Nephron (organoid): ENCODE data around the gene SIPA1L3.

Source experiments
- H3K27ac Mint-ChIP-seq, 3 experiments: 2 replicates each; pipeline ENCODE4 v1.8.0; 2020; ENCODE audit warnings: mixed read lengths in 3 of 3, mild to moderate bottlenecking in 2 of 3, moderate library complexity in 1 of 3
- H3K27me3 Mint-ChIP-seq: 2 replicates; pipeline ENCODE4 v1.8.0; 2021; ENCODE audit warnings: low read depth, mild to moderate bottlenecking, moderate library complexity, mixed read lengths
- H3K36me3 Mint-ChIP-seq: 2 replicates; pipeline ENCODE4 v1.8.0; 2020; ENCODE audit warnings: low read depth, mixed read lengths
- H3K4me1 Mint-ChIP-seq: 2 replicates; pipeline ENCODE4 v1.8.0; 2020; ENCODE audit warnings: mixed read lengths
- H3K4me3 Mint-ChIP-seq, 3 experiments: 2 replicates each; pipeline ENCODE4 v1.8.0; 2020; ENCODE audit warnings: mild to moderate bottlenecking in 3 of 3, mixed read lengths in 3 of 3, moderate library complexity in 2 of 3
- H3K9me3 Mint-ChIP-seq: 2 replicates; pipeline ENCODE4 v1.8.0; 2020; ENCODE audit warnings: mixed read lengths
- TF ChIP-seq, protein P1 (sequence below), 3 experiments: fragments of 200-600 bp; sonication (generic); IDR thresholded peaks; one replicate each; pipeline ENCODE4 v1.5.0; 2021; ENCODE audit warnings: antibody characterized with exemption in 3 of 3; ENCODE audit not compliant: unreplicated experiment in 3 of 3

The SIPA1L3 gene

DNA sequence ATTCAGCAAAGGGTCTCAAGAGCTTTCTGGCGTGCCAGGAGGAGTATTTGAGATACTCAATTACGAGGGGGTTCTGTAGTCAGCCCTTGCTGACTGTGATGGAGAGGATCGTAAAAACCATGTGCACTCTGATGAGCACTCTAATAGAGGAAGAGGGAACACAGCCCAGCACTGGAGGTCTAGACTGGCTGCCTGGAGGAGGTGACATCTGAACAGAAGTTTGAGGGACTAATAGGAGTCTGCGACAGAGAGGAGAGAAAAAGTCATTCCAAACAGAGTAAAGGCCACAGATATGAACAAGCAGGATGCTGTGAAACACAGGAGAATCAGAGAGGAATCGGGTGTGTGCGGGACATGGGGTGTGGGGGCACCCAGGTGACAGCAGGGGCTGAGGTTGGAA is 237.7 kb downstream of the SIPA1L3 start:
- no peak overlapping the region for H3K4me3 Mint-ChIP-seq
- H3K27me3 Mint-ChIP-seq, result no peaks in the 10 kb centered on the region
- TF ChIP-seq, protein P1, sequence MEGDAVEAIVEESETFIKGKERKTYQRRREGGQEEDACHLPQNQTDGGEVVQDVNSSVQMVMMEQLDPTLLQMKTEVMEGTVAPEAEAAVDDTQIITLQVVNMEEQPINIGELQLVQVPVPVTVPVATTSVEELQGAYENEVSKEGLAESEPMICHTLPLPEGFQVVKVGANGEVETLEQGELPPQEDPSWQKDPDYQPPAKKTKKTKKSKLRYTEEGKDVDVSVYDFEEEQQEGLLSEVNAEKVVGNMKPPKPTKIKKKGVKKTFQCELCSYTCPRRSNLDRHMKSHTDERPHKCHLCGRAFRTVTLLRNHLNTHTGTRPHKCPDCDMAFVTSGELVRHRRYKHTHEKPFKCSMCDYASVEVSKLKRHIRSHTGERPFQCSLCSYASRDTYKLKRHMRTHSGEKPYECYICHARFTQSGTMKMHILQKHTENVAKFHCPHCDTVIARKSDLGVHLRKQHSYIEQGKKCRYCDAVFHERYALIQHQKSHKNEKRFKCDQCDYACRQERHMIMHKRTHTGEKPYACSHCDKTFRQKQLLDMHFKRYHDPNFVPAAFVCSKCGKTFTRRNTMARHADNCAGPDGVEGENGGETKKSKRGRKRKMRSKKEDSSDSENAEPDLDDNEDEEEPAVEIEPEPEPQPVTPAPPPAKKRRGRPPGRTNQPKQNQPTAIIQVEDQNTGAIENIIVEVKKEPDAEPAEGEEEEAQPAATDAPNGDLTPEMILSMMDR (IDR thresholded peaks at IDR 0.05; ENCODE audit: unreplicated experiment in 3 of 3), result no peak
- H3K9me3 Mint-ChIP-seq, result no peaks in the 10 kb centered on the region
- H3K36me3 Mint-ChIP-seq, result peaks cover 15% of the 10 kb centered on the region
- no peak overlapping the region for H3K27ac Mint-ChIP-seq
- H3K4me1 Mint-ChIP-seq, result no peaks in the 10 kb centered on the region

- Mint-ChIP-seq H3K4me3 (no peak overlapping the region), H3K4me1 (no peaks in the 10 kb centered on the region), H3K27me3 (no peaks in the 10 kb centered on the region), H3K36me3 (peaks cover 19% of the 10 kb centered on the region), H3K27ac (no peak overlapping the region), H3K9me3 (no peaks in the 10 kb centered on the region)
- TF ChIP-seq, protein P1 (IDR thresholded peaks at IDR 0.05; ENCODE audit: unreplicated experiment in 3 of 3), result no peak
Measured at GRCh38 chr19:38145623-38146022, 238.6 kb downstream of the SIPA1L3 start.

- Mint-ChIP-seq H3K27me3 (no peaks in the 10 kb centered on the region), H3K4me1 (no peaks in the 10 kb centered on the region), H3K27ac (no peak overlapping the region), H3K4me3 (no peak overlapping the region), H3K9me3 (no peaks in the 10 kb centered on the region), H3K36me3 (peaks cover 16% of the 10 kb centered on the region)
- TF ChIP-seq, protein P1 (IDR thresholded peaks at IDR 0.05; ENCODE audit: unreplicated experiment in 3 of 3), result no peak
Measured at GRCh38 chr19:38148337-38148736, 241.3 kb downstream of the SIPA1L3 start.

- H3K36me3 Mint-ChIP-seq, result peaks cover 19% of the 10 kb centered on the region
- no peaks in the 10 kb centered on the region for H3K9me3 Mint-ChIP-seq
- no peak overlapping the region for H3K4me3 Mint-ChIP-seq
- H3K27me3 Mint-ChIP-seq, result no peaks in the 10 kb centered on the region
- H3K4me1 Mint-ChIP-seq, result no peaks in the 10 kb centered on the region
- TF ChIP-seq, protein P1 (IDR thresholded peaks at IDR 0.05; ENCODE audit: unreplicated experiment in 3 of 3), result no peak
- H3K27ac Mint-ChIP-seq, result no peak overlapping the region
Measured at GRCh38 chr19:38149661-38150061, 242.7 kb downstream of the SIPA1L3 start.

GRCh38 chr19:38151242-38151641 is 244.2 kb downstream of the SIPA1L3 start:
- Mint-ChIP-seq H3K9me3 (no peaks in the 10 kb centered on the region), H3K27me3 (no peaks in the 10 kb centered on the region), H3K4me1 (no peaks in the 10 kb centered on the region), H3K4me3 (no peak overlapping the region), H3K27ac (no peak overlapping the region), H3K36me3 (peaks cover 18% of the 10 kb centered on the region)
- TF ChIP-seq, protein P1 (IDR thresholded peaks at IDR 0.05; ENCODE audit: unreplicated experiment in 3 of 3), result no peak

- Mint-ChIP-seq H3K27ac (no peak overlapping the region), H3K4me1 (no peaks in the 10 kb centered on the region), H3K4me3 (no peak overlapping the region), H3K9me3 (no peaks in the 10 kb centered on the region), H3K27me3 (no peaks in the 10 kb centered on the region), H3K36me3 (peaks cover 18% of the 10 kb centered on the region)
- TF ChIP-seq, protein P1 (IDR thresholded peaks at IDR 0.05; ENCODE audit: unreplicated experiment in 3 of 3), result no peak
Measured at GRCh38 chr19:38152461-38153379, 245.7 kb downstream of the SIPA1L3 start.
